Measurements from ENCODE around the gene CREB3L2. TPM values are rescaled to one million over a fixed set of nuclear protein-coding genes. Genes with fewer than 3 reads are reported as not detected.

The CREB3L2 gene
- polyA plus RNA-seq, 1 experiment: 57.8 TPM

GRCh38 chr7:138036135-138036534, 34.2 kb upstream of the CREB3L2 start:
- Histone ChIP-seq H3K9me3 (ENCODE audit: control insufficient read depth, insufficient read depth, low read length) (peaks cover 8% of the 10 kb centered on the region), H3K4me3 (ENCODE audit: low read depth, low read length) (no peak overlapping the region), H3K27ac (ENCODE audit: low read depth, low read length) (no peak overlapping the region), H3K27me3 (ENCODE audit: control insufficient read depth, insufficient read depth, low read length) (no peaks in the 10 kb centered on the region)
- CTCF ChIA-PET: interaction anchor here (0.7 kb wide), 1 partner anchor 703 kb away, joined by 4 read pairs; no protein-coding TSS in a partner anchor
- DNase-seq (ENCODE audit: low read depth, low spot score): no peak
- POLR2A ChIA-PET: no interaction called here
- TF ChIP-seq CTCF (IDR thresholded peaks at IDR 0.05; ENCODE audit: low read depth, low read length): no peak

- Histone ChIP-seq H3K4me3 (ENCODE audit: low read depth, low read length) (no peak overlapping the region), H3K9me3 (ENCODE audit: control insufficient read depth, insufficient read depth, low read length) (peaks cover 8% of the 10 kb centered on the region), H3K27ac (ENCODE audit: low read depth, low read length) (no peak overlapping the region), H3K27me3 (ENCODE audit: control insufficient read depth, insufficient read depth, low read length) (peaks cover 4% of the 10 kb centered on the region)
- no peak for DNase-seq (ENCODE audit: low read depth, low spot score)
- POLR2A ChIA-PET: no interaction called here
- CTCF ChIA-PET: interaction anchor here (0.6 to 1.3 kb wide), 2 partner anchors 16 to 705 kb away, joined by 3 read pairs; no protein-coding TSS in a partner anchor
- no peak for TF ChIP-seq CTCF (IDR thresholded peaks at IDR 0.05; ENCODE audit: low read depth, low read length)
Measured at GRCh38 chr7:138033241-138033640, 31.4 kb upstream of the CREB3L2 start.

GRCh38 chr7:138032770-138033169, 30.9 kb upstream of the CREB3L2 start:
- Histone ChIP-seq H3K27ac (ENCODE audit: low read depth, low read length) (no peak overlapping the region), H3K27me3 (ENCODE audit: control insufficient read depth, insufficient read depth, low read length) (peaks cover 4% of the 10 kb centered on the region), H3K9me3 (ENCODE audit: control insufficient read depth, insufficient read depth, low read length) (peaks cover 8% of the 10 kb centered on the region), H3K4me3 (ENCODE audit: low read depth, low read length) (no peak overlapping the region)
- no peak for TF ChIP-seq CTCF (IDR thresholded peaks at IDR 0.05; ENCODE audit: low read depth, low read length)
- ChIA-PET POLR2A (no interaction called here), CTCF (interaction anchor here (0.6 to 1.3 kb wide), 2 partner anchors 15 to 706 kb away, joined by 3 read pairs; no protein-coding TSS in a partner anchor)
- no peak for DNase-seq (ENCODE audit: low read depth, low spot score)

GRCh38 chr7:138032186-138032585, 30.3 kb upstream of the CREB3L2 start:
- Histone ChIP-seq H3K27ac (ENCODE audit: low read depth, low read length) (no peak overlapping the region), H3K9me3 (ENCODE audit: control insufficient read depth, insufficient read depth, low read length) (peaks cover 8% of the 10 kb centered on the region), H3K4me3 (ENCODE audit: low read depth, low read length) (no peak overlapping the region), H3K27me3 (ENCODE audit: control insufficient read depth, insufficient read depth, low read length) (peaks cover 4% of the 10 kb centered on the region)
- ChIA-PET CTCF (interaction anchor here (0.9 kb wide), 1 partner anchor 12 kb away, joined by 3 read pairs; no protein-coding TSS in a partner anchor), POLR2A (no interaction called here)
- DNase-seq (ENCODE audit: low read depth, low spot score): no peak
- TF ChIP-seq CTCF (IDR thresholded peaks at IDR 0.05; ENCODE audit: low read depth, low read length): no peak

- Histone ChIP-seq H3K4me3 (ENCODE audit: low read depth, low read length) (no peak overlapping the region), H3K27ac (ENCODE audit: low read depth, low read length) (no peak overlapping the region), H3K27me3 (ENCODE audit: control insufficient read depth, insufficient read depth, low read length) (peaks cover 7% of the 10 kb centered on the region), H3K9me3 (ENCODE audit: control insufficient read depth, insufficient read depth, low read length) (peaks cover 3% of the 10 kb centered on the region)
- ChIA-PET CTCF (interaction anchor here (1.5 kb wide), 1 partner anchor 708 kb away, joined by 4 read pairs; no protein-coding TSS in a partner anchor), POLR2A (no interaction called here)
- DNase-seq (ENCODE audit: low read depth, low spot score): no peak
- no peak for TF ChIP-seq CTCF (IDR thresholded peaks at IDR 0.05; ENCODE audit: low read depth, low read length)
Measured at GRCh38 chr7:138030679-138031351, 28.9 kb upstream of the CREB3L2 start.

Measured in AG04450 (cell line).